H1 (cell line): ENCODE data around the gene QSOX2. TPM values are rescaled to one million over a fixed set of nuclear protein-coding genes. Genes with fewer than 3 reads are reported as not detected.

Experiments
- ASH2L ChIP-seq: fragments of 200-600, 300-600 bp; sonication (generic); IDR thresholded peaks from one replicate; pipeline ENCODE4 v1.7.1; 2017; ENCODE audit warnings: low read length
- BACH1 ChIP-seq: IDR thresholded peaks from 2 replicates; pipeline ENCODE4 v1.6.1; 2012; ENCODE audit warnings: low read length, improper control_type of control experiment
- BCL11A ChIP-seq, 2 experiments: IDR thresholded peaks; one replicate each; pipeline ENCODE4 v1.6.1; 2011; ENCODE audit warnings: low read depth in 2 of 2, low read length in 2 of 2, mild to moderate bottlenecking in 2 of 2
- BRCA1 ChIP-seq: IDR thresholded peaks from 2 replicates; pipeline ENCODE4 v1.6.1; 2012; ENCODE audit warnings: low read depth, low read length, improper control_type of control experiment
- CBX5 ChIP-seq: fragments of 300-800, 300-1000 bp; sonication (generic); IDR thresholded peaks from 2 replicates; pipeline ENCODE4 v1.7.1; 2016; ENCODE audit warnings: antibody characterized with exemption, low read length, low read depth
- CTBP2 ChIP-seq: IDR thresholded peaks from 2 replicates; pipeline ENCODE4 v1.7.0; 2011; ENCODE audit warnings: borderline replicate concordance, mild to moderate bottlenecking, moderate library complexity, mixed read lengths, low read length; ENCODE audit not compliant: insufficient read depth, insufficient read length
- FOSL1 ChIP-seq: IDR thresholded peaks from 2 replicates; pipeline ENCODE4 v1.6.1; 2011; ENCODE audit warnings: mild to moderate bottlenecking, low read depth, low read length, moderate library complexity; ENCODE audit not compliant: insufficient read depth
- KDM4A ChIP-seq: IDR thresholded peaks from one replicate; pipeline ENCODE4 v1.7.1; 2012; ENCODE audit warnings: low read depth, mild to moderate bottlenecking, moderate library complexity, low read length, inconsistent platforms; ENCODE audit not compliant: severe bottlenecking
- KDM5A ChIP-seq: fragments of 200-600 bp; IDR thresholded peaks from 2 replicates; pipeline ENCODE4 v1.7.1; 2012; ENCODE audit warnings: mild to moderate bottlenecking, low read length, inconsistent platforms, mixed read lengths
- PHF8 ChIP-seq: fragments of 200-600 bp; sonication (generic); conservative IDR thresholded peaks from 2 replicates; pipeline ENCODE4 v1.7.1; 2012; ENCODE audit warnings: low read depth, mild to moderate bottlenecking, inconsistent platforms, low read length, moderate library complexity
- POLR2A ChIP-seq, 2 experiments: IDR thresholded peaks; 1 replicate in 1 of 2; 2 replicates in 1 of 2; pipeline ENCODE4 v1.6.1; 2011; ENCODE audit warnings: low read depth in 2 of 2, low read length in 2 of 2, mild to moderate bottlenecking in 2 of 2; ENCODE audit errors: control extremely low read depth in 1 of 2
- RFX5 ChIP-seq: IDR thresholded peaks from 2 replicates; pipeline ENCODE4 v1.6.1; 2011; ENCODE audit warnings: low read depth, low read length, improper control_type of control experiment, borderline replicate concordance
- SAP30 ChIP-seq: fragments of 300-600 bp; sonication (generic); IDR thresholded peaks from 2 replicates; pipeline ENCODE4 v1.7.1; 2012; ENCODE audit warnings: low read length, moderate library complexity, mild to moderate bottlenecking, inconsistent platforms; ENCODE audit not compliant: insufficient read depth, insufficient replicate concordance
- SIN3A ChIP-seq, 2 experiments: IDR thresholded peaks in 1 of 2; conservative IDR thresholded peaks in 1 of 2; 2 replicates each; pipeline ENCODE4 v1.6.1; 2011 to 2012; ENCODE audit warnings: low read length in 2 of 2, improper control_type of control experiment in 1 of 2, low read depth in 1 of 2, mild to moderate bottlenecking in 1 of 2
- SIRT6 ChIP-seq: IDR thresholded peaks from one replicate; pipeline ENCODE4 v1.7.1; 2012; ENCODE audit warnings: low read length, inconsistent platforms
- TAF7 ChIP-seq: optimal IDR thresholded peaks from 2 replicates; pipeline ENCODE3; 2011; ENCODE audit warnings: low read depth, mild to moderate bottlenecking, inconsistent platforms, low read length, moderate library complexity, borderline replicate concordance
- USF2 ChIP-seq: IDR thresholded peaks from 2 replicates; pipeline ENCODE4 v1.6.1; 2011; ENCODE audit warnings: low read length, improper control_type of control experiment
- YY1 ChIP-seq: IDR thresholded peaks from 2 replicates; pipeline ENCODE4 v1.6.1; 2011; ENCODE audit warnings: low read depth, mild to moderate bottlenecking, low read length
- polyA plus RNA-seq, 7 experiments: library from polyadenylated mRNA; depleted of rRNA in 3 of 7; stranded (reverse) in 5 of 7; unstranded in 2 of 7; fragments of >200 nt in 5 of 7; fragments of 200-250 nt in 2 of 7; gene quantifications; 1 replicate in 5 of 7; 2 replicates in 1 of 7; 4 replicates in 1 of 7; pipeline versions ENCODE4 v1.2.1 to v1.2.3, GENCODE V29; 2011 to 2013; ENCODE audit warnings: missing spikeins in 2 of 7, mixed read lengths in 2 of 7
- total RNA-seq: library from RNA; stranded (reverse); fragmentation: NEBNext Ultra II Directional; extraction: Animal tissue kit (Norgen Biotek cat#: 25700); gene quantifications from 2 replicates; pipeline ENCODE4 v1.2.1, GENCODE V29; 2021
- TF ChIP-seq, protein P1 (sequence below): IDR thresholded peaks from 2 replicates; pipeline ENCODE4 v1.6.1; 2012; ENCODE audit warnings: low read length, inconsistent platforms
- TF ChIP-seq, protein P2 (sequence below): IDR thresholded peaks from 2 replicates; pipeline ENCODE4 v1.6.1; 2012; ENCODE audit warnings: inconsistent platforms

Gene QSOX2
- total and polyA plus RNA-seq, 2 of the 8 experiments (the other 6 are each of a cell fraction or from before 2014, with no cell fraction given), result 18.0 to 28.6 TPM

- TF ChIP-seq USF2 (no peak), PHF8 (peak; percentile 84; the same call in 1 of the 2 replicates), BRCA1 (no peak), SIRT6 (no peak), RFX5 (no peak), KDM4A (peak; percentile 91), BACH1 (no peak), SAP30 (peak; percentile 60), SIN3A (conservative IDR thresholded peaks at IDR 0.05 in 1 of 2, IDR thresholded peaks at IDR 0.05 in 1 of 2; ENCODE audit: low read depth in 1 of 2, low read length in 2 of 2) (no peak; a peak in 1 of 4 replicates), BCL11A (IDR thresholded peaks at IDR 0.05; ENCODE audit: low read depth in 2 of 2, low read length in 2 of 2) (no peak), FOSL1 (no peak), CBX5 (no peak), TAF7 (peak; percentile 34), ASH2L (no peak), YY1 (no peak), POLR2A (IDR thresholded peaks at IDR 0.05; ENCODE audit: control extremely low read depth in 1 of 2, low read depth in 2 of 2, low read length in 2 of 2) (peak in 1 of 2 experiments; percentile 74; a peak in 2 of 3 replicates), KDM5A (no peak), CTBP2 (no peak)
- TF ChIP-seq, protein P1, sequence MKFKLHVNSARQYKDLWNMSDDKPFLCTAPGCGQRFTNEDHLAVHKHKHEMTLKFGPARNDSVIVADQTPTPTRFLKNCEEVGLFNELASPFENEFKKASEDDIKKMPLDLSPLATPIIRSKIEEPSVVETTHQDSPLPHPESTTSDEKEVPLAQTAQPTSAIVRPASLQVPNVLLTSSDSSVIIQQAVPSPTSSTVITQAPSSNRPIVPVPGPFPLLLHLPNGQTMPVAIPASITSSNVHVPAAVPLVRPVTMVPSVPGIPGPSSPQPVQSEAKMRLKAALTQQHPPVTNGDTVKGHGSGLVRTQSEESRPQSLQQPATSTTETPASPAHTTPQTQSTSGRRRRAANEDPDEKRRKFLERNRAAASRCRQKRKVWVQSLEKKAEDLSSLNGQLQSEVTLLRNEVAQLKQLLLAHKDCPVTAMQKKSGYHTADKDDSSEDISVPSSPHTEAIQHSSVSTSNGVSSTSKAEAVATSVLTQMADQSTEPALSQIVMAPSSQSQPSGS, result no peak
- TF ChIP-seq, protein P2, sequence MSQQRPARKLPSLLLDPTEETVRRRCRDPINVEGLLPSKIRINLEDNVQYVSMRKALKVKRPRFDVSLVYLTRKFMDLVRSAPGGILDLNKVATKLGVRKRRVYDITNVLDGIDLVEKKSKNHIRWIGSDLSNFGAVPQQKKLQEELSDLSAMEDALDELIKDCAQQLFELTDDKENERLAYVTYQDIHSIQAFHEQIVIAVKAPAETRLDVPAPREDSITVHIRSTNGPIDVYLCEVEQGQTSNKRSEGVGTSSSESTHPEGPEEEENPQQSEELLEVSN, result no peak
Measured at GRCh38 chr9:136267261-136268111, 21.9 kb upstream of the QSOX2 start (continued).
